B cell (primary cell): ENCODE data around the gene TNNI3.

Experiments
- EZH2 ChIP-seq: IDR thresholded peaks from 2 replicates; pipeline ENCODE4 v1.6.1; 2012; ENCODE audit warnings: borderline replicate concordance, low read depth, mild to moderate bottlenecking, moderate library complexity, low read length; ENCODE audit not compliant: insufficient read depth, poor library complexity, severe bottlenecking
- TF ChIP-seq, protein P1 (sequence below): fragments of 200-600 bp; IDR thresholded peaks from one replicate; pipeline ENCODE4 v1.8.0; 2022; ENCODE audit warnings: antibody characterized with exemption, mild to moderate bottlenecking

GRCh38 chr19:55186080-55186479 is 28.5 kb upstream of the TNNI3 start:
- TF ChIP-seq, protein P1, sequence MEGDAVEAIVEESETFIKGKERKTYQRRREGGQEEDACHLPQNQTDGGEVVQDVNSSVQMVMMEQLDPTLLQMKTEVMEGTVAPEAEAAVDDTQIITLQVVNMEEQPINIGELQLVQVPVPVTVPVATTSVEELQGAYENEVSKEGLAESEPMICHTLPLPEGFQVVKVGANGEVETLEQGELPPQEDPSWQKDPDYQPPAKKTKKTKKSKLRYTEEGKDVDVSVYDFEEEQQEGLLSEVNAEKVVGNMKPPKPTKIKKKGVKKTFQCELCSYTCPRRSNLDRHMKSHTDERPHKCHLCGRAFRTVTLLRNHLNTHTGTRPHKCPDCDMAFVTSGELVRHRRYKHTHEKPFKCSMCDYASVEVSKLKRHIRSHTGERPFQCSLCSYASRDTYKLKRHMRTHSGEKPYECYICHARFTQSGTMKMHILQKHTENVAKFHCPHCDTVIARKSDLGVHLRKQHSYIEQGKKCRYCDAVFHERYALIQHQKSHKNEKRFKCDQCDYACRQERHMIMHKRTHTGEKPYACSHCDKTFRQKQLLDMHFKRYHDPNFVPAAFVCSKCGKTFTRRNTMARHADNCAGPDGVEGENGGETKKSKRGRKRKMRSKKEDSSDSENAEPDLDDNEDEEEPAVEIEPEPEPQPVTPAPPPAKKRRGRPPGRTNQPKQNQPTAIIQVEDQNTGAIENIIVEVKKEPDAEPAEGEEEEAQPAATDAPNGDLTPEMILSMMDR, result no peak
- TF ChIP-seq EZH2, result no peak
